ENCODE measurements around the gene KAZALD1.
"Not testable (repeated sequence)": the region's sequence is repeated elsewhere in the genome, so short reads cannot be mapped to it uniquely, and the experiment has no call there.

KAZALD1 gene

GRCh38 chr10:101030496-101031127, 31.2 kb upstream of the KAZALD1 start:
- DNase-seq (ENCODE audit: low spot score), result no peak

DNA sequence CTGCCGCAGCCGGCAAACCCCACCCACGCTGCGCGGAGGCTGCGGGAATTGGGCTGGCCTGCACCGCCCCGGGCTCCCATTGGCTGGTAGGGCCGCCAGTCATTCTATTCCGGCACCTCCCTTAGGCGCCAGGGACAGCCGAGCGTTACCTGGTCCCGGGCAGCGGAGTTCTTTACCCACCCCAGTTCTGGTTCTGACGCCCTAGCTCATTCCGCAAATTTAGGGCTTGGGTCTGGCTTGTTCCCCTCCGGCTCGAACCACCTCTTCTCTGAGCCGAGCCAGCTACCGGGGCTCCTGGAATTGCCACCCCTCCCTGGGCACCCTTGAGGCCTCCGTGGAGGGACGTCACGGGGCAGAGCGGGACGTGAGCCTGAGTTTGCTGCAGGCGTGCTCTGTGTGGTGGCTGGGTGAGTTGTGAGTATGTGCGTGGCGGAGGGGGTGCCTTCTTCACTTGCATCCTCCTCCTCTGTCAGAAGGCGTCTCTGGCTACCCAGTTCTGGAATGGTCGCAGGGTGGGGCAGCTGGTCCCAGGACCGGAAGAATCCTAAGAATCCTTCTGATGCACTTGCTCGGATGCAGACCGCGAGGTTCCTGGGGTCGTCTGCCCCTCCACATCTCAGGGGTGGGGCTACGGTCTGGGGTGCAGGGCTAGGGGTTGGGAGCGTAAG, 30.5 kb upstream of the KAZALD1 start, which contains the start of the genes PDZD7 and SFXN3:
PDZD7 (minus strand) TSS at position 2 of the 668 bp plus-strand sequence. CDS start 910 bp downstream, outside the sequence.
SFXN3 (plus strand) TSS at position 107 of the 668 bp plus-strand sequence. CDS start 3,461 bp downstream, outside the sequence.
- peak; percentile 96 for DNase-seq (ENCODE audit: low spot score)

GRCh38 chr10:101031796-101032636, 29.8 kb upstream of the KAZALD1 start:
- peak; percentile 84 for DNase-seq (ENCODE audit: low spot score)

DNA sequence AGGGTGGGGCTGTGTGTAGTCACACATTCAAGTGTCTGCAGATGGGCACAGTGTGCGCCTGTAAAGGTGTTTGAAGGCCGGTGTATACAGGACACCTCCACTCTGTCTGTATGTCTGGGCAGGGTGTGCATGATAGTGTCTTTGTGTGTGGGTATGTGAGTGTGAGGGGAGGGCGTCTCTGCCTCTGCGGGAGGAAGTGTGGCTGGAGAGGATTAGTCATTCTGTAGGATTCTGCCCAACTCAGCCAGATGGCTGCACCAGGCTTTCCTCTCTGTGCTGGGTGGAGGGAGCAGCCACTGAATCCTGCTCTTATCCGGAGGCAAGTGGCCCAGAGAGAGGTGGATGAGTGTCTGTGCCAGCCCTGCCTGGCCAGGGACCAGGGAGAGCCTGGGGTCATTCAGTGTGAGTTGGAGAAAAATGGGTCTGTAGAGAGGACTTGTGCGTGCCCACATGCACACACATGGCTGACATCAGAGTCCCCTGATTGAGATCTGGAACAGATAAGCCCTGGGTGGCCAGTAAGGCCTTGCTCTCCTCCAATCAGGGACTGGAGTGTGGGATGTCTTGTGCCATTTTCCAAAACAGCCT, 29.1 kb upstream of the KAZALD1 start:
- DNase-seq (ENCODE audit: low spot score), result peak; percentile 90

DNA sequence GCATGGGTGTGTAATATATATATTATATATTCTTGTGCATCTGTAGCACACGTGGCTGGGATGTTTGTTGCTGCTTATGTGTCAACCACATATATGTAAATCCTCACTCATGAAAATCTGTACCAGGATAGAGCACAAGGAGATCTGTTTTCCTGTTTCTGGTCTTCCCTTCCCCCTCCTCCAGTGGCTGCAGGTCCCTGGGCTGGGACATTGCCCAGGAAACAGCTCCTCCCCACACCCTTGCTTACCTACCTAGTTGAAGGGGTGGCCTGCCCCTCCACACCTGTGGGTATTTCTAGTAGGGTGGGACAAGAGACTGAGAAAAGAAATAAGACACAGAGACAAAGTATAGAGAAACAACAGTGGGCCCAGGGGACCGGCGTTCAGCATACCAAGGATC, 28.5 kb upstream of the KAZALD1 start:
- no peak for DNase-seq (ENCODE audit: low spot score)

GRCh38 chr10:101034404-101034803, 27.4 kb upstream of the KAZALD1 start:
- not testable (repeated sequence) for DNase-seq (ENCODE audit: low spot score)

DNA sequence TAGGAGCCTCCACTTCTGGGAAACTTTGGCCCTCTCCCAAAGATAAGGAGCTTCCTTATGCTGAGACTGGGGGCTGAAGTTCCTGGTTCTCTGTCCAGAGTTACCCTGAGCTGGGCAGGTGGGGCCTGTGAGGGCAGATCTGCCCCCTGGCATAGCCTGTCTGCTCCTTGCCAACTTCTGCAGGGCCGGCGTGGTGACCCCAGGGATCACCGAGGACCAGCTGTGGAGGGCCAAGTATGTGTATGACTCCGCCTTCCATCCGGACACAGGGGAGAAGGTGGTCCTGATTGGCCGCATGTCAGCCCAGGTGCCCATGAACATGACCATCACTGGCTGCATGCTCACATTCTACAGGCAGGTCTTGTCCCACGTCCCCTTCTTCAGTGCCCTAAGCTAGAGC, 26.5 kb upstream of the KAZALD1 start:
- no peak for DNase-seq (ENCODE audit: low spot score)

- no peak for DNase-seq (ENCODE audit: low spot score)
Measured at GRCh38 chr10:101035916-101036702, 25.7 kb upstream of the KAZALD1 start.

- DNase-seq (ENCODE audit: low spot score), result no peak
Measured at GRCh38 chr10:101036726-101037125, 25.1 kb upstream of the KAZALD1 start.

GRCh38 chr10:101038484-101038883, 23.3 kb upstream of the KAZALD1 start:
- no peak for DNase-seq (ENCODE audit: low spot score)

- DNase-seq (ENCODE audit: low spot score), result no peak
Measured at GRCh38 chr10:101040061-101040460, 21.7 kb upstream of the KAZALD1 start.

DNA sequence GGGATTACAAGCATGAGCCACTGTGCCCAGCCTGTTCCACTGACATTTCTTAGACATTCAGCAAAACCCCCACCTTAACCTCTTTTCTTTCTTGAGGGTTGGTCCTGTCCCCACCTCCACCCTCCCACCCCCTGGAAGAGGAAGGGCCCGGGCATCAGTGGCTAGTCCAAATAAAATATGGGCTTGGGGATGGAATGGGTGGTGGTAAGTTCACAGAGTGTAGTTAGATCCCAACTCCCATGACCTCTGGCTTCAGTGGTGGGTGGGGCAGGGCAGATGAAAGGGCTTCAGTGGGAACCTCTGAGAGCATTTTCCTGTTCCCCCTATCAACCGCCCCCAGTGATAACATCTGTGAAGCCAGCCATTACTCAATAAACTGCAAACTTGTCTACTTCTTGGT, 20.9 kb upstream of the KAZALD1 start:
- DNase-seq (ENCODE audit: low spot score), result no peak

DNA sequence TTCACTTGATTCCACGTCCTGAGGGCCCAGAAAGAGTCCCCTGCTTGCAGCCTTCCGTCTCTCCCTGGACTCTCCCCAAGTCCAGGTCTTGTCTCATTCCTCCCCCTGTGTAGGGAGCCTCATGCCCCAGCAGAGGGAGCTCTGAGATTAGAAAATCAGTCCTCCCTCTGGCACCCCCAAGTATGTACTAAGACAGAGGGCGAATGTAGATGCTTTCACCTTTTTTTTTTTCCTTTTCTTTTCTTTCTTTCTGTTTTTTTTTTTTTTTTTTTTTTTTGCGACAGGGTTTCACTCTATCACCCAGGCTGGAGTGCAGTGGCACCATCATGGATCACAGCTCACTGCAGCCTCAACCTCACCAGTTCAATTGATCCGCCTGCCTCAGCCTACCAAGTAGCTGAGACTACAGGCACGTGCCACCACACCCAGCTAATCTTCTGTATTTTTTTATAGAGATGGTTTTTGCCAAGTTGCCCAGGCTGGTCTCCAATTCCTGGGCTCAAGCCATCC, 20.5 kb upstream of the KAZALD1 start:
- DNase-seq (ENCODE audit: low spot score), result peak; percentile 95

- DNase-seq (ENCODE audit: low spot score), result no peak
Measured at GRCh38 chr10:101042118-101042517, 19.7 kb upstream of the KAZALD1 start.

DNA sequence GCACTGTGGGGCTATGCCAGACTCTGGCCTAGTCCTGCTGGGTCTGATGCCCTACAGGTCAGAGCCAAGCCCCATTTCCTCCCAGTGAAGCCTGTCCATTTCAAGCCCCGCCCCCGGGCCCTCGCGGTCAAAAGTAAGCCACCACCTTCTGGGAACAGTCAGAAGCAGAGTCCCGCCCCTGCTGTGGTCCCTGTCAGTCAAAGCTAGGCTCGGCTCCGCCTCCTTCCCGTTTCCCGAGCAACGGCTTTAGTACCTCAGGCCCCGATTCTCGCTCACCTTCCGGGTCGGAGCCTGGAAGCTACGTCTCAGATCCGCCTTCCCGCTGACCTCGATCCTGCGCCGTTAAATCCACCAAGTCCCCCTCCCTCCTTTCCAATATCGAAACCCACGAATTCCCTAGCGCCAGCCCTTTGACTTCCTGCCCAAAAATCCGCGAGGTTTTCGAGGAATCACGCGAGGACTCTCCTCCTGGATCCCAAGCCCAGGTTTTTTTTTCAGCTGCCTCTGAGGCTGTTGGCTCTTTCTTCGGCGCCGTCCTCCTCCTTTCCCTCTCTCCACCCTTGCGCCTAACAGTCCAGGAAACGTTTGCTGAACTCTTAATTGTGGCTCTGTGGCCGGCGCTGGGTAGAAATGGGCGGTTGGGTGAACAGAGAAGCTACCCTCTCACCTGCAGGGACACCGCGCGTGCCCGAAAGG, 19.0 kb upstream of the KAZALD1 start:
- peak; percentile 97 for DNase-seq (ENCODE audit: low spot score)

DNA sequence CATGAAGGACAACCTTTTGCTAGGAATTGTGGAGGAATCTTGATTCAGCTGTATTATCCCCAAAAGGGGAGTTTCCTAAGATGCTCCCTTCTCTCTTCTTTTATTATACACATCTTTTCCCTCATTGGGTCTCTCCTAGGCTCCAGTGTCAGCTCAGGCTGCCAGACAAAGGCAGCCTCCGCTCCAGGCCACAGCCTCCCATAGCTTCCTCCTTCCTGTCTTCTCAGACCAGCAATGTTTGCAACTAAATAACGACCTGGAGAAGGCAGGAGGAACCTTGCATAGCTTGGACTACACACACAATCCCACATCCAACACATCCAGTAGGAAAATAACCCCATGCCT, 18.5 kb upstream of the KAZALD1 start:
- no peak for DNase-seq (ENCODE audit: low spot score)

DNA sequence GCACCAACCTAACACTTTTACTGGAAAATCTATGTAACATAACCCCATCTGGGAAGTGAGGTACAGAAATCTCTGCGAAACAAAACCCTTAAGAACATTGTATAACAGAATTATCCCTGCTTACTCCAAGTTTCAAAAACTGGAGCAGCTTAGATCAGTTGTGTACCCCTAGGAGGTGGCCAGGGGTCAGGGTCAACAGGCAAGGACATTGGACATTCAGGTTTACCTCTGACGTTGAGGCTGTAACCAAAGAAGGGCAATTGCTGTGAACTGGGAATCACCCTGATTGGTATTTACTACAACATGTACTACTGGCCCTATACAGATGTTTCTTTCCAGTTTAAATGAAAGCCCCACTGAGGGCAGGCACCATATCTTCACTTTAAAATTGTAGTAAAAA, 17.7 kb upstream of the KAZALD1 start:
- DNase-seq (ENCODE audit: low spot score), result no peak

DNA sequence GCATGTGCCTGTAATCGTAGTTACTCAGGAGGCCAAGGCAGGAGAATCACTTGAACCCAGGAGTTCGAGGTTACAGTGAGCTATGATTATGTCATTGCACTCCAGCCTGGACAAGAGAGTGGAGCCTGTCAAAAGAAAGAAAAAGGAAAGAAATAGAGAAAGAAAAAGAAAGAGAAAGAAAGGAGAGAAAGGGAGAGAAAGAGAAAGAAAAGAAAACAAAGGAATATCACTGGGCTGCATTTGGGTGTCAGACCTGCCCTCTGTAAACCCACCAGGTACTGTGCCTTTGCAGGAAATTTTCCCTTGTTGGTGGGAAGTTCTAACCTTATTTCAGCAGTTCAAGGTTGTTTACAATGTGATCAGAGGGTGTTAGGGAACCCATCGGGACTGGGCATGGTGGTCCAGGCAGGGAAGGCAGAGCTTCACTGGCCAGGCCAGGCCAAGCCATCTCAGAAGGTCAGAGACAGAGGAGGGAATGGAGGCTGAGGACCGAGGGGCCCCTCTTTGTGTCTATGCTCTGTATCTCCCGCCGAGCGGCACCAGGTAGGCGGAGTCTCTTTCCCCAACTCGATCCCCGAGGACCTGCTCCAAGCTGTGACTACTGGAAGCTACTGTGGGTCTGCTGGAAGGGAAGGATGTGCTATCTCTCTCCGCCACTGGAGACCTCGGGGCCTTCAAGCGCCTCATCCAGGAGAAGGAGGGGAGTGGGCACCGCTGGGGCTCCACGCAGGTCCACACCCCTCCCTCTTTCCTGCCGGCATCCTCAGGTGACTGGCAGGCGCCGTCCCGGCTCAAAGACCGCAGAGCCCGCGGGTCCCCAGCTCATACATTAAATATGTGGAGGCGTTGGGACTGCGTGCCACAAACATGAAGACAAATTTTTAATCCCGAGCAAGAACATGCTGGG, 15.2 kb upstream of the KAZALD1 start:
- DNase-seq (ENCODE audit: low spot score), result no peak

- DNase-seq (ENCODE audit: low spot score), result no peak
Measured at GRCh38 chr10:101047268-101047667, 14.5 kb upstream of the KAZALD1 start.
